ENCODE results near the gene TIMM44.
"Not testable (repeated sequence)": the region's sequence is repeated elsewhere in the genome, so short reads cannot be mapped to it uniquely, and the experiment has no call there.

TIMM44 gene

DNA sequence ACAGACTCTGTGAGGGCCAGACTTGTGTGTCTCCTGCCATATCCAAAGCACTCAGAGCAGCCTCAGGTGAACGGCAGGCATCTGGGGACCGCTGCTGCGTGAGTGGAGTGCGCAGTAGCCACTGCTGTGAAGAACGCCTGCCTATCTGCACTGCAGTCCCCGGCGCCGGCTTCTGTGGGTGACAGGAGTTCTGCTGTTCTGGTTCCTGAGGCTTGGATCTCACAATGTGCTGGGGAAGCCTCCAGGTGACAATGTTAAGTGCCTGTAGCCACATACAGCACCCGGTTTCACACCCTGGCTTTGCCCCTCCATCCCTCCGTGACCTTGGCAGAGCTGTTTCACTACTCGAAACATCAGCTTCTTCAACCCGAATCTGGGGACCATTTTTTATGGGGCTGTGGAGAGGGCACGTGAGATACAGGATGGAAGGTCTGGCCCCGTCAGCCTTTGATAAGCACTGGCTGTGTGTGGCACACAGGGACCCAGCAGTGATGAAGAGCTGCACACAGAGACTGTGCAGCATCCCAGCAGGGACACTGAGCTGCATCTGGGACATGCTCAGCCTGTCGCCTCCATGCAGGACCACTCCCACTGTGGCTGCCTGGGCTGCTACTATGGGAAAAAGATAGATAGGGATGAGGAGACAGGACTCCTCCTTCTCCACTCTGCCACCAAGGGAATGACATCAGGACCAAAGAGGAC lies 33.7 kb upstream of the TIMM44 start:
- no peak for DNase-seq (ENCODE audit: extremely low read depth in 1 of 2, low read depth in 1 of 2)

DNA sequence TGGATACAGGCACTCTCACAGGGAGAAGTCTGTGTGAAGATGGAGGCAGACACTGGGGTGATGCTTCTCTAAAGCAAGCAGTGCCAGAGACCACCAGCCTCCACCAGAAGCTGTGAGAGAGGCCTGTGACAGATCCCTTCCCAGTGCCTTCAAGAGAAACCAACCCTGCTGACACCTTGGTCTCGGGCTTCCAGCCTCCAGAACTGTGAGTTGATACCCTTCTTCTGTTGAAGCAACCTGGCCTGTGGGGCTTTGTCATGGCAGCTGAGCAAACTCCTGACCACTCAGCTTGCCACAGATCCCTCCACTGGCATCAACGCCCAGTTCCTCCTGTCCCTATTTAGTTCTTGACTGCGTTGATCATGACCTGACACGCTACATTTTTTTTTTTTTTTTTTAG lies 33.0 kb upstream of the TIMM44 start:
- no peak for DNase-seq (ENCODE audit: extremely low read depth in 1 of 2, low read depth in 1 of 2)

DNA sequence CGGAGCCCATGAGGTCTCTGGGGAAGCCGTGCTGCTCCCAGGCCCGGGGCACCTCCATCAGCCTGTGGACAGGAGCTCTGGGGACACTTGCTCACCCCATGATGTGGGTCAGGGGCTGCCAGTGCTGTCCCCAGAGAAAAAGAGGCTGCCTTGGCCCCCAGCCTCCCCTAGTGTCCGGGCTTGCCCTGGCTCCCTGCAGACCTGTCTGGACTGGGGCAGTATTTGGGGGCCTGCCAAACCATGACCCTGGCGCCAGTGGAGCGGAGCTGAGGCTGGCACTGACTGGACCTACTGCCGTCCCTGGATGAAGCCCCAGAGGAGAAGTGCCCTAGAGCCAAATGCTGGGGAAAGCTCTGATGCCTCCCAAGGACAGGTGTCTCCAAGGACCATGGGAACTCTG lies 31.6 kb upstream of the TIMM44 start:
- no peak for DNase-seq (ENCODE audit: extremely low read depth in 1 of 2, low read depth in 1 of 2)

DNA sequence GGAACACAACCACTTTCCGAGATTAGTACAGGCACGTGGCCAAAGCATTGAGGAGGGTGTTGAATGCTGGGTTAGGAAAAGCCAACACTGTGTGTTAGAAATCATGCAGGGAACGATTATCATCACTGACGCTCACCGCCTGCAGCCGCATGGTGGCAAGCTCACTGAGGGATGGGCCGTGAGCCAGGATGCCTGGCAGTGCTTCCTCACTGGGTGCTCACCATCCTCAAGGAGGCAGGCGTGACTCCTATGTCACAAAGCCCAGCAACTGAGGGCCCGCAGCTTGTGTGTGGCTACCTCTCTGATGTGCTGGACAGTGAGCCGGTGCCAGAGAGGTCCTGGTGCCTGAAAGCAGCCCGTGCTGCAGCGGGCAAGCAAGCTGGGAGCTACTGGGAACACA lies 30.4 kb upstream of the TIMM44 start:
- DNase-seq (ENCODE audit: extremely low read depth in 1 of 2, low read depth in 1 of 2) = no peak

DNA sequence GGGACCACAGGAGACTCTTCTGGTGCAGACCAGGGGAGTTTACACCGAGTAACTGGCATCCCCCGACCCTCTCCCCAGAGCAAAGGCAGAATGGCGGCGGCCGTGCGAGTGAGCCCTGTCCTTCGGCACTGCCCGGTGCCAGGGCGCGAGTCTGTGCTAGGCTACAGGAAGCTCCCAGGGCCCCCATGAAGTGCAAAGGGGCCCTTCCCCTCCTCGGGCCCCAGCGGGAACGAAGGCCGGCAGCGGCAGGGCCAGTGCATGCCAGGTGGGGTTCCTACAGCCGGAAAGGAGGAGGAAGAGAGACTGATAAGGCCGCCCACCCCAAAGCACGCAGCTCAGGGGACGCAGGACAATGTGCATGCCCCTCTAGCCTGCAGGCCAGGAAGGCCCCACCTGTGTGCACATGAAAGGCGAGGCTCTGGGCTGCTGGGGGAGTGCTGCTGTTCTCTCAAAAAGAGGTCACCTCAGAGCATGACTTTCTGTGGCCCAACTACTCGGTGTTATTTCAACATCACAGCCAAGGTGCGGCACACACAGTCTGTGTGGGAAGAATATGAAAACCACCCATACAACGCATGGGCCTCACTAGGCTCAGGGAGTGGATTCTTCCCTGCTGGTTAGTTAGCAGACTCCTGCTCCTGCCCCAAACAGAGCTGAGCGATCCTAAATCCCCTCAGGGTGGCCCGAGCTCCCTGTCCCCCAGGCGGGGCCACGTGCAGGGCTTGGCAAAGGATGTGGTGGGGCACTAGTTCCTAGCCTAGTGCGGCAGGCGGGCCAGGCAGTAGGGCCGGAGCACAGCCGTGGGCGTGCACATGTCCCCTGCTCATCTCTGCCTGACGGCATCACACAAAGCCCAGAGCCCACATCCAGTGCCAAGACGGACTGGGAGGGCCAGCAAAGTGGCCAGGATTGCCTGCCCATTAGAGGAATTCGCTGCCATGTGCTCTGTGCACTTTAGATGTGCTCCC lies 28.4 kb upstream of the TIMM44 start:
- no peak for DNase-seq (ENCODE audit: extremely low read depth in 1 of 2, low read depth in 1 of 2)

DNA sequence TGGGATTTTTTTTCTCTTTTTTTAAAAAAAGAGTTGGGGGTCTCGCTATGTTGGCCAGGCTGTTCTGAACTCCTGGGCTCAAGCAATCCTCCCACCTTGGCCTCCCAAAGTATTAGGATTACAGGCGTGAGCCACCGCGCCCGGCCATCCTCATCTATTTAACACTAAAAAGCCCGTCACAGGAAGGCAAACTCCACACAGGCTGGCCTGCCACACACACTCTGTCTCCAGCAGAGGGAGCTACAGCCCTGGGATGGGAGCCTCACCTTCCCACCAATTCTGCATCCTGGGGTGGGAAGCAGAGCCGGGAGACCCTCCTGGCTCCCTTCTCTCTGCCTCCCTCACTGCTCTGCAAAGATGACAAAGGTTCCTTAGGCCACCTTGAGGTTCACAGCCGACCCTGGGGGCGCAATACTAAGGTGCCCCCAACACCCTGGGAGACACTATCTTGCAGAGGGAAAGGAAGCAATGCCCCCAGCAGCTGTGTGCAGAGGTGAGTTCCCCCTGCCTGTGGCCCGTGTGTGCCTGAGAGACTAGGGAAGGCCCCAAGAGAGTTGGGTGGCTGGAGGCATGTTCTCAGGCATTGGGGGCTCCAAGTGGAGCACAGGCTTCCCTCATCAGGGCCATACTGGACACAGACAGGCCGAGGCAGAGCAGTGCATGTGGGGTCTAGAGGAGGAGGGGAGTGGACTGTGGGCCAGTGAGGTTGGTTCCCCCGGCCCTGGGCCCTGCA lies 27.4 kb upstream of the TIMM44 start:
- DNase-seq (ENCODE audit: extremely low read depth in 1 of 2, low read depth in 1 of 2) = no peak

DNA sequence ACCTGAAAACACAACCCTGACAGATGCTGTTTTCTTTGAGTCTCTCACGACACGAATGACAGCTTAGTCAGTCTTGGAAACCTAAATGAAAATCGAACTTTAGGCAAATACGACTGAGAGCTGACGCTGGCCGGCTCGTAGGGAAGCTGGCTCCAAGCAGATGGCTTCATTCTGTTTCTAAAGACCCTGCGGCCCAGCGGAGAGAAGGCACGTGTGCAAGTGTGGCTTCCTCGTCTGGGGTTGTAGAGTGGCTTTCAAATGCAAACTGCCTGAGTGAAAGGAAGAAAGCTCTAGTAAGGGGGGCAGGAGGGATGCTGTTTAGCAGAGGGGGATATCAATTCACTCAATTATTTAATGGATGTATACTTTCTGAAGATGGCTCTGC lies 26.1 kb upstream of the TIMM44 start:
- DNase-seq (ENCODE audit: extremely low read depth in 1 of 2, low read depth in 1 of 2) = no peak

DNA sequence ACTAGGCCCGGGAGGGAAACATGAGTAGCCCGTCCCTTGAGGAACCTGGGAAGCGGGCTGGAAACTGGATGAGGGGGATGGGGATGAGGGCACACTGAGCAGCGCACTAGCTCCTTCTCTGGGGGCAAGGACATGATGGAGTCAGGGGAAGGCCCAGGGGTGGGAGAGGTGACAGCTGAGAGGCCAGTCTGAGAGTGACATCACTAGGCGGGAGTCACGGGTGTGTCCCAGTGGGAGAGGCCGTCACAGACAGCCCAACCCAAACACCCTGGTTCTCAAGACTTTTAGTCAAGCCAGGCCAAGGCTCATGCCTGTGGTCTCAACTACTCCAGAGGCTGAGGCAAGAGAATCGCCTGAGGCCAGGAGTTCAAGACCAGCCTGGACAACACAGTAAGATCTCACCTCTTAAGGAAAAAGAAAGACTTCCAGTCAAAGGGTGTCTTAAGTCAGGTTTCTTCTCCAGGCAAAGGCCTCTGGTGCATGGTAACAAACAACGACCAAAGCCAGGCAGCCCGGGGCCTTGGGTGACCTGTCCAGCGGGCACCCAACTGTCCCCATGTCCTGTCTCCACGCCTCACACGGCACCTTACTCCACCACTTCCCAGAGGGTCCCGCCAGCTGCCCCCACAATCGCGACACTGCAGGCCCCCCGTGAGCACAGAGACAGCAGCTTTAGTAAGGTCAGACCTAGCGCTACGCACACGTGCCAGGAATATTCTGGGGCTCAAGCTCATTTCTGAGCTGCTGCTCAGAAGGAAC lies 25.5 kb upstream of the TIMM44 start:
- no peak for DNase-seq (ENCODE audit: extremely low read depth in 1 of 2, low read depth in 1 of 2)

DNA sequence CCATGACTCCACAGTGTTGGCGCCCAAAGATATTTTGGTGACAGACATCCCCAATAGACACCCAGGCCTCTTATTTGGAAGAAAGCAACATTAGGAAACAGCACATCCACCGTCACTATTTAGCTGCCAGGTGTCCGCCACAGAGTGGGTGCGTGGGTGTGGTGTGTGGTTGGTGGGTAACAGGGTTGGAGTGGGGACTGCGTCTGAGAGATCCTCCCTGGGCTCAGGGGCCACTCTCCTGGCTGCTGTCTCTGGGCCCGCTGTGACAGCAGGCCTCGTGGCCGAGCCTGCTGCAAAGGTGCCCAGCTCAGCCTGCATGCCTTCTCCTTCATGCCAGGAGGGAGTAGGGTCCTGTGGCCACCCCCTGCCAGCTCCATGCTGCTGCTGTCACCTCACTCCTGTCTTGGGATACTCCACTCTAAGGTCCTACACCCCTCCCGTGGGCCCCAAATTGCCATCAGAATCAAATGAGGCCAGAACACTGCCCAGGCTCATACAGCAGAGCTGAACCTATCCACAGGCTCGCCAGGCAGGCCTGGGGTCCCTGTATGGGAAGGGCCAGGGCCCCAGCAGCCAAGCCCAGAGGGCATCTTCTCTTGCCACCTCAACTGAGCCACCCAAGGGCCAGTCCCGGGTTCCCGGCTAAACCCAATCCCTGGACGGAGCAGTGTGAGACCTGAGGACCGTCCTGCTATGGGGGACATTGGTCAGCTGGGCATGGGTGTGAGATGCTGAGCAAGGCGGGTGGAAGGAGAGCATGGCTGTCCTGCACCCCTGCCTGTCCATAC lies 24.7 kb upstream of the TIMM44 start:
- DNase-seq (ENCODE audit: extremely low read depth in 1 of 2, low read depth in 1 of 2) = no peak

DNA sequence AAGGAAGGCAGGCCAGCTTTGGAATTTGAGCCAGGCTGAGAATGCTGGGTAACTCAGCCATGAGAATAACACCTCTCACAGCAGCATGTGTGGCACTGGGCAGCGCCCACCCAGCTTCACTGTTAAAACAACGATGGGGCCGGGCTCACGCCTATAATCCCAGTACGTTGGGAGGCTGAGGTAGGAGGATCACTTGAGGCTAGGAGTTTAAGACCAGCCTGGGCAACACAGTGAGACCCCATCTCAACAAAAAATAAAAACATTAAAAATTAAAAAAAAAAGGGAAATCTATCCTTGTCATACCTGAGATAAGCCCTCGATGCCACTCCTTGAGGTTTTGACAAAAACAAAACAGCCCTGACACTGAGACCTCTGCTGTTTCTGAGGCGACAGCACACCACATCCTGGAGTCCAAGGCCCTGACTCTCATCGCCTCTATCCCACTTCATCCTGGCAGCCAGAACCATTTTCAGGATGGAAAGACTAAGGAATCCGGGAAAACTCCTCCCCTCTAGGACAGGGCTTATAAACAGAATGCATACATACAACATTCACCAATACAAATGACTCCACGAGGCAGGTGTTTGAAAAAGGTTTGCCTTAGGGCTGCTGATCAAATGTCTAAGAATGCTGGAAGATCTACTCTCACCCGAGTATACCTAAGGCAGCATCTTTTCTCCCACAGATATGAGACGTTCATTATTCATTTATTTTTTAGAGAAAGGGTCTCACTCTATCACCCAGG lies 22.6 kb upstream of the TIMM44 start:
- no peak for DNase-seq (ENCODE audit: extremely low read depth in 1 of 2, low read depth in 1 of 2)

DNA sequence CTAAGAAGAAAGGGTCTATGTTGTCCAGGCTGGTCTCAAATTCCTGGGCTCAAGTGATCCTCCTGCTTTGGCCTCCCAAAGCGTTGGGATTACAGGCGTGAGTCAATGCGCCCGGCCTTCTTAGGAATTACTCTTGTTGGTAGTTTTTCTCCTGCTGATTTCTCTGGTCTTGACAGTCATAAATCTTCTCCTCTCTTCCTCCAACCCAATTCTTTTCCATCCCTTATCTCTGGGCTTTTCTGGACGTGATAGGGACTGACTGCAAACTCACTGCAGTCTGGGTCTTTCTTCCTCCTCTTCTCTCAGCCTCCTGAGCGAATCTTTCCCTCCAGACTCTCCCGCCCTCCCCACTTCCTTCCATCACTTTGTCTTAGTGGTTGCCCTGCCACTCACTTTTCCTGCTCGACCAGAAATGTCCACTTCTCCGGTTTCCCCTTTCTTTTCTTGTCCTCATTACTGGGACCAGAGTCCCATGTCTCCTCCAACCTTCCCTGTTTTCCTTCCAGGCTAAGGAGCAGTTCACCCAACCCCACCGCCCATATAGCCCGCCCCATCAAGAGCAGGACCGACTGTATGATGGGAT lies 21.9 kb upstream of the TIMM44 start:
- DNase-seq (ENCODE audit: extremely low read depth in 1 of 2, low read depth in 1 of 2) = no peak

DNA sequence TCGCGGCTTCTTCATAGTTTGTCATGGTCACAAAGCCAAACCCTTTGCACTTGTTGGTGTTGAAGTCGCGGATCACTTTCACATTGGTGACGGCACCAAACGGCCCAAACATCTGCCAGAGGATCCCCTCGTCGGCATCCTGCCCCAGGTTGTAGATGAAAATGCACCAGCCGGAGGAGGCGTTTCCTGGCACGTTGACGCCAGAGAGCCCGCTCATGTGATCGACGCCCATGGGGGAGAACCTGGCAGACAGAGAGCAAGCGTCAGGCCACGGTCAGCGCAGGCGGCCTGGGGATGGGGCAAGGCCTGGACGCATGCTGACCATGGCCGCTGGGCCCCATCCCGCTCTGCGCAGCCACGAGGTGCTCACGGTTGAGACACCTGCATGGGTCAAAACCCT lies 20.1 kb upstream of the TIMM44 start:
- no peak for DNase-seq (ENCODE audit: extremely low read depth in 1 of 2, low read depth in 1 of 2)

DNA sequence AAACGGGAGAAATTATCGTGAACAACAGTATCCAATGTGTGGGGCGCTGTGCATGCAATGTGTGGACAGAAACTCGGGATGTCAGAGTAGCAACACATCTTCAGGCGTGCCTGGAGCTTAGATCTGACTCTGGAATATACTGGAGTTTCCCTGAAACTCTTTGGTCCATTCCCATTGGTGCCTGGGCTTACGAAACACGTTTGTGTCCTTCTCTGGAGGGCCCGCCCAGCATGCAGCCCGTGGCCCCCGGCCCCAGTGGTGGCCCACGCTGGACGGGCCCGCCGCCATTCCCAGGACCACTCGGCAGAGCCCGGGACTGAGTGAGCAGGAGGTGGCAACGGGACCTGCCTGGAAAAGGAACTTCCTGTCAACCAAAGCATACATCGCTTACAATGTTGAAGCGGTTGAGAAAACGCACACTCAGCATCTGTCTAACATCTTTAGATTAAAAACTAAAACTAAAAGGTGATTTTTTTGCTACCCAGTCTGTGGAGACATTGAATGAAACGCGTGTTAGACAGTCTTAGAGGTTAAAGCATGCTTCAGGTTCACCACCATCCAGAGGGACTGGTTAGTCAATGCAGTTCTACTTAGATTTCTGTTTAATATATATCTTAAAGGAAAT lies 19.3 kb upstream of the TIMM44 start:
- no peak for DNase-seq (ENCODE audit: extremely low read depth in 1 of 2, low read depth in 1 of 2)

DNA sequence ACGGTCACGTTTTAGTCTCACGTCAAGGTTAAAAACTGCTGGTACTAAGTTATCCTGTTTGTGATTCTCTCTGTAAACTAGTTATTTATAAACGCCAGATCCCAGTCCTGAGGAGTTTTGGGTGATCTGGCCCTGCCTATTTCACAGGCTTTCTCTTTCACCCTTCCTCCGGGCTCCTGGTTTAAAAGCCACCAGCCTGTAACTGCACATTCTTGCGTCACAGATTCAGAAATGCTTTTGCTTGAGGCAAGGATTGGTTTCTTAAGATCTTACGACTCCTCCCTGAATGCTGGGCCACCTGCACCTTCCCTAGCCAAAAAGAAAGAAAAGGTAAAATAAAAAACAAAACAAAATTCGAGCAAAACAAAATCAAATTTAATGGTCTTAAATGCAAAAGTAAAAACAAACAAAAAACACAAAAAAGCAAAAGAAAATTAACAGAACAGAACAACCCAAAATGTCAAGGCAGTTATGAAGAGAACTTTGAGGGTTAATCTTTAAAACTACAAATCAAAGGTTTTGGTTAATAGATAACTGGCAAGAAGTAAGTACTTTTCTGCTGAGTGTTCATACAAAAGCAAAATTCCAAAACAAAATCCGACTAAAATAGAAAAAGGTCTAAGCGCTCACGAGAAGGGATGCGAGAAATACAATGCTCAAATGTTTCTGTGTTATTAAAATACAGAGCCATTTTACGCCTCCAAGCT lies 18.6 kb upstream of the TIMM44 start:
- no peak for DNase-seq (ENCODE audit: extremely low read depth in 1 of 2, low read depth in 1 of 2)

DNA sequence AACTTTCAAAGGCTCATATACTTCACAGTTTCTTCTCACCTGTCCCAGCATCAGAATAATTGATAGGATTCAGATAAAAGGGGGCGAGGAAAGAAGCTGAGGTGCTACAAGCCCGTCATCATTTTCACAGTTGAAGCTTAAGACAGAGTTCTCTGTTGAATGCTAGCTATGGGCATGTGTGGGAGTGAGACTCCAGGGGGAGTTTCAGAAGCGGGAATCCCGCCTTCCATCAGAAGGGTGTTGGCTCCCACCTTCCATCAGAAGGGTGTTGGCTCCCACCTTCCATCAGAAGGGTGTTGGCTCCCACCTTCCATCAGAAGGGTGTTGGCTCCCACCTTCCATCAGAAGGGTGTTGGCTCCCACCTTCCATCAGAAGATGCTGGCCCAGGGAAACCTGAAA lies 17.6 kb upstream of the TIMM44 start:
- not testable (repeated sequence) for DNase-seq (ENCODE audit: extremely low read depth in 1 of 2, low read depth in 1 of 2)

DNA sequence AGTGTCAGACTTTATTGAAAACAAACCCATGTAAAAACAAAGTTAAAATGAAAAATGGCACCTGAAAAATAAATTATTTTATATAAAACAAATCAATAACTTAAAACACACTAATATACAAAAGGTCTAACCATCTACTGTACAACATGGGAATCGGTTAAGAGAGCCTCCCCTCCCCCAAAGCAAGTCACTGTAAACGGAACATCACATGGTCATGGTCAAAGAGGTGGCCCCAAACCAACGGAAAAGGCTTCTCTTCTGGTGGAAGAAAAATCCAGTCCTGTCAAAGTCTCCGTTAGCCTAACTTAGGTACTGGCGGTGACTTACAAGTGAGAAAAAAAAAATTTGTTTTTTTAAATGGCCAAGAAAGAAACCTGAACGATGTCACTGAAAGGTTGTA lies 15.7 kb upstream of the TIMM44 start:
- DNase-seq (ENCODE audit: extremely low read depth in 1 of 2, low read depth in 1 of 2) = no peak

DNA sequence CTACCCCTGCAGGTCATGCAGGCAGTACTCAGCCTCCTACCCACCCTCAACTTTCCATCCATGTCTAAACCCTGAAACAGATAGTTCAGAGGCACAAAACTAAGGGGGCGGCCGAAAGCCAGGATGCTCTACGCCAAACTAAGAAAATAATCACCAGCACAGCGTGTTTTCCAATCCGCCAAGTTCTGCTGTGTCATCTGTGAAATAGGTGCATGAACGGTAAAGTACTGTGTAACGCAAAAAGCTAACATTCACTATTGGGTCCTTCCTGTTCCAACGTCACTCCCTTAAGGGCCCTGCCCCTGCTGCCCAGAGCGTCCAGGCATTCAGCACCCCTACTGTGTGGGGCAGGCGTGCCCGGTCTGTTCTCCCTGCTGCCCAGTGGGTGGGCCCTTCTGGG lies 12.2 kb upstream of the TIMM44 start:
- DNase-seq (ENCODE audit: extremely low read depth in 1 of 2, low read depth in 1 of 2) = no peak

DNA sequence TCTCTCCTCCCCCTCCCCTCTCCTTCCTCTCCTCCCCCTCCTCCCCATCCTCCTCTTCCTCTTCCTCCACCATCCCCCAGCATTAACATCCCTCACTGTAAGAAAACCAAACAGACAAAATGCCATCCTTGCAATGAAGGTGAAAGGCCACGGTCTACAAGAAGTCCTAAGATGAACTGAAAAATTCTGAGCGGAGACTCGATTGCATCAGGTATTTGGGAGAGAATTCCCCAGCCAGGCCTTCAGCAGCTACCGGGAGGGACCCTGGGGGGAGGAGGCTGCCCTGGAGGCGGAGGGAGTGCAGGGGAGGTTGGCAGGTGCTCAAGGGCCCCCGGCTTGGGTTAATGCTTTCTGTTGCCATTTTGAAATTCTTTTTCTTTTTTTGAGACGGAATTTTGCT lies 10.1 kb upstream of the TIMM44 start:
- DNase-seq (ENCODE audit: extremely low read depth in 1 of 2, low read depth in 1 of 2) = no peak

Data from activated CD8-positive, alpha-beta memory T cell treated with anti-CD3 and anti-CD28 coated beads for 1 hour (primary cell).